Measurements from ENCODE around the gene GNAI3. TPM values are rescaled to one million over a fixed set of nuclear protein-coding genes. Genes with fewer than 3 reads are reported as not detected.

Gene GNAI3
- total and polyA plus RNA-seq, 2 experiments from 2014 or later: 8.9 to 11.5 TPM

- no peaks in the 10 kb centered on the region for H3K9me2 ChIP-seq (replicated peaks; ENCODE audit: insufficient read depth)
- TF ChIP-seq EZH2phosphoT487 (IDR thresholded peaks at IDR 0.05; ENCODE audit: low read depth, severe bottlenecking, unreplicated experiment) (no peak), EZH2 (IDR thresholded peaks at IDR 0.05; ENCODE audit: borderline replicate concordance) (no peak), CTCF (IDR thresholded peaks at IDR 0.05; ENCODE audit: poor library complexity) (no peak)
- no peaks in the 10 kb centered on the region for H3K36me3 ChIP-seq (replicated peaks; ENCODE audit: insufficient read depth, low read depth)
- H3K27ac ChIP-seq: no peak overlapping the region
- no peaks in the 10 kb centered on the region for H3K79me2 ChIP-seq
- H3K9me3 ChIP-seq (ENCODE audit: low read depth): no peaks in the 10 kb centered on the region
- no peak for DNase-seq (ENCODE audit: low spot score)
- H3K27me3 ChIP-seq: no peaks in the 10 kb centered on the region
- H3K4me3 ChIP-seq: no peak overlapping the region
- no peaks in the 10 kb centered on the region for H4K20me1 ChIP-seq (ENCODE audit: insufficient read depth, poor library complexity, severe bottlenecking)
- H3K4me1 ChIP-seq (ENCODE audit: insufficient read depth): no peaks in the 10 kb centered on the region
- H2AFZ ChIP-seq: no peak overlapping the region
- no peak overlapping the region for H3K4me2 ChIP-seq
- 65% methylated on average over 5 of the region's 5 CpGs for WGBS (ENCODE audit: low lambda C conversion rate, missing lambda C conversion rate)
These were observed 44.5 kb upstream of the GNAI3 start for GRCh38 chr1:109503935-109504334.

GRCh38 chr1:109504974-109505373 is 43.4 kb upstream of the GNAI3 start:
- no peak for TF ChIP-seq EZH2phosphoT487 (IDR thresholded peaks at IDR 0.05; ENCODE audit: low read depth, severe bottlenecking, unreplicated experiment)
- TF ChIP-seq EZH2 (IDR thresholded peaks at IDR 0.05; ENCODE audit: borderline replicate concordance): no peak
- no peak for TF ChIP-seq CTCF (IDR thresholded peaks at IDR 0.05; ENCODE audit: poor library complexity)
- no peak overlapping the region for H3K4me2 ChIP-seq
- no peak for DNase-seq (ENCODE audit: low spot score)
- no peak overlapping the region for H3K4me3 ChIP-seq
- peaks cover 1% of the 10 kb centered on the region for H3K4me1 ChIP-seq (ENCODE audit: insufficient read depth)
- no peaks in the 10 kb centered on the region for H3K9me3 ChIP-seq (ENCODE audit: low read depth)
- H3K36me3 ChIP-seq (replicated peaks; ENCODE audit: insufficient read depth, low read depth): no peaks in the 10 kb centered on the region
- H3K9me2 ChIP-seq (replicated peaks; ENCODE audit: insufficient read depth): no peaks in the 10 kb centered on the region
- H2AFZ ChIP-seq: no peak overlapping the region
- 95% methylated on average over 1 of the region's 1 CpG for WGBS (ENCODE audit: low lambda C conversion rate, missing lambda C conversion rate)
- no peaks in the 10 kb centered on the region for H3K79me2 ChIP-seq
- no peaks in the 10 kb centered on the region for H3K27me3 ChIP-seq
- no peaks in the 10 kb centered on the region for H4K20me1 ChIP-seq (ENCODE audit: insufficient read depth, poor library complexity, severe bottlenecking)
- no peak overlapping the region for H3K27ac ChIP-seq

DNA sequence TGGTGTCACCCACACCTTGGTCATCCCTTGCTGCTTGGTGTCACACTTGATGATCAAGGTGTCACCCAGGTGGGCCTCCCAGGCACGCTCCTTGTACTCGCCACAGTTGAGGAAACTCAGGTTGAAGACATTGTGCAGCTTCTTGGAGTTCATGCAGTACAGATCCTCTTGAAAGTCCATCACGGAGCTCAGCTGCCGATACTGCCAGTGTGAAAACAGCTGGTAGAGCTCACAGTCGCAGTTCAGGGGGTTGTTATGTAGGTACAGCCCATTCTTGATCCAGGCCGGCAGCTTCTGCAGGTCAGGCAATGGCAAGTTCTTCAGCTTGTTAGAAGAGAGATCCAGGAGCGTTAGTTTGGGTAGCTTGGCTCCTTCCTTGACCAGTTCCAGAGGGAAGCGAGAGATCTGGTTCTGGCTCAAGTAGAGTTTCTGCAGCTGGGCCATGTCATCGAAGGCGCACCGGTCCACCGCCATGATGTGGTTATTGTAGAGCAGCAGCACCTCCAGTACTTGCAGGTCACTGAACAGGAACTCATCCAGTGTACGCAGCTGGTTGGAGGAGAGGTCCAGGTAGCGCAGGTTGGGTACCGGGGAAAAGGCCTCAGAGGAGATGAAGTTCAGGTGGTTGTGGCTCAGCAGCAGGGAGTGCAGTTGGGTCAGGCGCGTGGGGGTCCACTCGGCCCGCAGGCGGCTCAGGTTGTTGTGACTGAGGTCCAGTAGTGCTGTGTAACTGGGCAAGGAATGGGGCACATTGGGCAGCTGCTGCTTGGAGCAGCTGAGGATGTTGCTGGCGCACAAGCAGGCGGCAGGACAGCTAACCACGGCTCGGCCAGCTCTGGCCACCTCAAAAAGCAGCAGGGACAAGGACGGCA is 40.2 kb upstream of the GNAI3 start:
- no peaks in the 10 kb centered on the region for H3K9me2 ChIP-seq (replicated peaks; ENCODE audit: insufficient read depth)
- no peak for DNase-seq (ENCODE audit: low spot score)
- TF ChIP-seq EZH2 (IDR thresholded peaks at IDR 0.05; ENCODE audit: borderline replicate concordance) (no peak), CTCF (IDR thresholded peaks at IDR 0.05; ENCODE audit: poor library complexity) (no peak), EZH2phosphoT487 (IDR thresholded peaks at IDR 0.05; ENCODE audit: low read depth, severe bottlenecking, unreplicated experiment) (no peak)
- peaks cover 4% of the 10 kb centered on the region for H3K4me1 ChIP-seq (ENCODE audit: insufficient read depth)
- peak overlapping the region; percentile 97 for H3K4me2 ChIP-seq
- no peak overlapping the region for H2AFZ ChIP-seq
- H3K27ac ChIP-seq: no peak overlapping the region
- no peaks in the 10 kb centered on the region for H4K20me1 ChIP-seq (ENCODE audit: insufficient read depth, poor library complexity, severe bottlenecking)
- 94% methylated on average over 25 of the region's 25 CpGs for WGBS (ENCODE audit: low lambda C conversion rate, missing lambda C conversion rate)
- peaks cover 6% of the 10 kb centered on the region for H3K27me3 ChIP-seq
- H3K79me2 ChIP-seq: no peaks in the 10 kb centered on the region
- no peaks in the 10 kb centered on the region for H3K9me3 ChIP-seq (ENCODE audit: low read depth)
- no peaks in the 10 kb centered on the region for H3K36me3 ChIP-seq (replicated peaks; ENCODE audit: insufficient read depth, low read depth)
- H3K4me3 ChIP-seq: no peak overlapping the region

Measured in hepatocyte (in vitro differentiated cells).